ENCODE data around the gene CACNA2D3.

GRCh38 chr3:54826251-54826691 lies 703.9 kb downstream of the CACNA2D3 start:
- TF ChIP-seq CTCF (IDR thresholded peaks at IDR 0.05) (no peak), POLR2A (IDR thresholded peaks at IDR 0.05) (no peak)
